Stimulated activated naive B cell treated with anti-CD40 and anti-IgM and Interleukin-4, amounts not matched to agents 10 μg/mL and 1 μg/mL and 100 μg/mL, for 72 hours (primary cell): ENCODE measurements around the gene RPGRIP1L.
A peak's percentile ranks its signal among the peaks of the same experiment; 100 is the strongest.

ENCODE experiments used
- ATAC-seq, 2 donors: fragments of 150-1000 bp; cut with Tn5 transposase; replicated peaks; 2 replicates each; pipeline ENCODE4 v1.10.0; 2021; ENCODE audit warnings: moderate library complexity in 1 of 2
- DNase-seq: peaks from one replicate; pipeline ENCODE4 v3.0.0; 2021
- H3K27ac Mint-ChIP-seq: one replicate; pipeline ENCODE4 v1.8.0; 2022; ENCODE audit warnings: mild to moderate bottlenecking, mixed read lengths
- H3K27me3 Mint-ChIP-seq, 2 donors: one replicate each; pipeline ENCODE4 v1.8.0; 2022; ENCODE audit warnings: mixed read lengths in 2 of 2
- H3K36me3 Mint-ChIP-seq, 2 donors: one replicate each; pipeline ENCODE4 v1.8.0; 2022; ENCODE audit warnings: mixed read lengths in 2 of 2, mild to moderate bottlenecking in 1 of 2
- H3K4me1 Mint-ChIP-seq, 2 donors: one replicate each; pipeline ENCODE4 v1.8.0; 2022; ENCODE audit warnings: mixed read lengths in 2 of 2, mild to moderate bottlenecking in 1 of 2
- H3K4me3 Mint-ChIP-seq, 2 donors: one replicate each; pipeline ENCODE4 v1.8.0; 2022; ENCODE audit warnings: mild to moderate bottlenecking in 2 of 2, mixed read lengths in 2 of 2, moderate library complexity in 1 of 2
- H3K9me3 Mint-ChIP-seq, 2 donors: one replicate each; pipeline ENCODE4 v1.8.0; 2022; ENCODE audit warnings: mixed read lengths in 2 of 2, mild to moderate bottlenecking in 1 of 2

RPGRIP1L gene

GRCh38 chr16:53703590-53704444 is at the start of gene RPGRIP1L, which contains the start of gene FTO:
RPGRIP1L (minus strand) TSS chr16:53703859; CDS start chr16:53700723, 3,136 bp downstream.
FTO (plus strand) TSS chr16:53704156.
- peak; percentile 99 for DNase-seq
- Mint-ChIP-seq H3K4me1 (peaks cover 18 to 24% of the 10 kb centered on the region in 2 donors), H3K27me3 (no peaks in the 10 kb centered on the region), H3K9me3 (no peaks in the 10 kb centered on the region), H3K36me3 (peaks cover 6 to 15% of the 10 kb centered on the region in 2 donors), H3K27ac (peak within 1 kb of the TSS; percentile 98), H3K4me3 (peak within 1 kb of the TSS; percentile 95)
- ATAC-seq = peak; percentile 96 to 98

- Mint-ChIP-seq H3K27ac (no peak overlapping the region), H3K4me3 (no peak overlapping the region), H3K36me3 (peaks cover under 1 to 2% of the 10 kb centered on the region in 2 donors), H3K9me3 (peaks cover under 1 to 1% of the 10 kb centered on the region in 2 donors), H3K27me3 (no peaks in the 10 kb centered on the region), H3K4me1 (peaks cover 8 to 16% of the 10 kb centered on the region in 2 donors)
- ATAC-seq = no peak
- no peak for DNase-seq
These were observed 49.8 kb upstream of the RPGRIP1L start for GRCh38 chr16:53753431-53753830.

DNA sequence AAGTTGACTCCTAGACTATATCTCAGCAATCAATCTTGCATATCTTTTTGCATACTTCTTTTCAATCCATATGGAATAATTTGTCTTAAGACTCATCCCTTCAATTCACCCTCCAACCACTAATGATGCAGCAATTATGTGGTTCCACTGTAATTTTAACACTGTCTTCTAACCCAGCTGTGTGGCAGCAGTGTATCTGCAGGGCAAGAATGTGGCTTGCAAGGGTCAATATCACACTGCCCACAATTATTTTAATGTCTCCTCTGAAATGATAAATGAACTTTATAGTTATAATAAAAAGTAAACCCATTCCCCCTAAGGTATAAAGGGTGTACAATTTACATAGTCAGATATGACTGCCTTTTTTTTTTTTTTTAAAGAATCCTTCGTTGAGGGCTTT is 48.9 kb upstream of the RPGRIP1L start:
- Mint-ChIP-seq H3K27me3 (no peaks in the 10 kb centered on the region), H3K4me1 (peaks cover 8 to 19% of the 10 kb centered on the region in 2 donors)

DNA sequence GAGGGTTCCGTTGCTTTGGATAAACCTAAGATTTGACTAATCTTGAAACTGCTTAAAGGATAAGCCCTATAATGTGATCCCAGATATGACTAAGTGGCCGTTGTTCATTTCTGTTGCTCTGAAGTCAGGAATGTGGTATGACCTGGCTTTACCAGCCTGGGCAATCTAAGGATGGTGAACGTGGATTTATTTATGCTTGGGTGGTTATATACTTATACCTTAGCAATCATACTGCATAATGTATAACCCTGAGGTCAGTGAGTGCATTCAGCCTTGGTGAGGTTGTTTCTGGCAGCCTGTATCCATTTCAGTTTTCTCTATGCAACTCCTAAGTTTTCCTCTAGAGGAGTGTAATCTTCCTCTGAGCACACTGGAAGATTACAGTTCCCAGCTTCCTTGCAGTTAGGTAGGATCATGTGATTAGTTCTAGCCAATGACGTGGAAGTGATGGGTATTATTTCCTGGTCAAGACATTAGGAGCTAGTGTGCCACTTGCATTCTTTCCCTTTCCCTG is 42.2 kb upstream of the RPGRIP1L start:
- Mint-ChIP-seq H3K27ac (no peak overlapping the region), H3K27me3 (no peaks in the 10 kb centered on the region), H3K4me1 (peaks cover 26 to 36% of the 10 kb centered on the region in 2 donors), H3K9me3 (peaks cover 3 to 6% of the 10 kb centered on the region in 2 donors), H3K36me3 (peaks cover 6 to 9% of the 10 kb centered on the region in 2 donors), H3K4me3 (no peak overlapping the region)
- peak in 1 of 2 donors; percentile 41 for ATAC-seq
- no peak for DNase-seq

More for the DNA sequence above, 48.9 kb upstream of the RPGRIP1L start:
- Mint-ChIP-seq H3K4me3 (no peak overlapping the region), H3K36me3 (peaks cover 4 to 5% of the 10 kb centered on the region in 2 donors), H3K9me3 (peaks cover 2 to 5% of the 10 kb centered on the region in 2 donors), H3K27ac (no peak overlapping the region)
- no peak for DNase-seq
- no peak for ATAC-seq

GRCh38 chr16:53745086-53745485 is 41.4 kb upstream of the RPGRIP1L start:
- peaks cover 6 to 9% of the 10 kb centered on the region in 2 donors for H3K36me3 Mint-ChIP-seq
- DNase-seq = no peak
- peak overlapping the region; percentile 44 for H3K27ac Mint-ChIP-seq
- peaks cover 26 to 36% of the 10 kb centered on the region in 2 donors for H3K4me1 Mint-ChIP-seq
- no peak overlapping the region for H3K4me3 Mint-ChIP-seq
- no peaks in the 10 kb centered on the region for H3K27me3 Mint-ChIP-seq
- peaks cover 3 to 6% of the 10 kb centered on the region in 2 donors for H3K9me3 Mint-ChIP-seq
- no peak for ATAC-seq

DNA sequence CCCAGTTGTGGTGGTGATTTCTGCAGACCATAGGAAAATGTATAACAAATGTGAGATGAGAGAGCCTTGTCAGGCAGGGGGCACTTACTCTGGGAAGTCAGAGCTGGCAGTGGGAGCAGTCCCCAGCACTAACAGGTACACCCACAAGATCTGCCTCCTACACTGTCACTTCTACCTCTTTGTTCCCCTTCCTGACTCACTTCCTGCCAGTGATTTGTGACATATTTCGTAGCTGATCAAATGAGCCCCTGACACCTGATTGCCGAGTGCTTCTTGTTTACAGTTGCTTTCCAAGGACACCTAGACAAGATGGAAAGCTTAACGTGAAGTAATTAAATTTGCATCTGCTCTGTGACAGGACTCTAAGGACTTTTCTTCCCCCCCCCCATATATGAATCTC is 40.8 kb upstream of the RPGRIP1L start:
- Mint-ChIP-seq H3K27me3 (no peaks in the 10 kb centered on the region), H3K36me3 (peaks cover 6 to 9% of the 10 kb centered on the region in 2 donors), H3K9me3 (peaks cover 3 to 6% of the 10 kb centered on the region in 2 donors), H3K4me1 (peaks cover 26 to 36% of the 10 kb centered on the region in 2 donors), H3K4me3 (no peak overlapping the region), H3K27ac (peak overlapping the region; percentile 42)
- DNase-seq (no peak), ATAC-seq (peak; percentile 72 to 85)

DNA sequence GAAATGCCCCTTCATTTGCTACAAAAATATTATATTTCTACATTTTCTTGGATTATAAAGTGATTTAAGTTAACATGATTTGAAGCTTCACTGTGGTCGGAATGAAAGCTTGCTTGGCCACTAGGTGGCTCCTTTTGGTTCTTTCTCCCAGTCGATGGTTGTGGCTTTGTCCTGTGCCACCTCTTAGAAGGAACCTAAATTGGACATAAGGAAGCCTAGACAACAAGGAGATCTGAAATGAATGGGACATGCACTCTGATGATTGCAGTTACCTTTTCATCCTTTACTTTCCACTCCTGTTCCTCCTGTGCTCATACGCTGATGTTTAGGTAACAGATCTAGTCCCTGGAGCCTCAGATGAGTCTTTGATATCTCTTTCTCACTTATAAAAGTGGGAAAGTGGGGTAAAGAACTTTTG is 39.5 kb upstream of the RPGRIP1L start:
- Mint-ChIP-seq H3K4me1 (peaks cover 26 to 36% of the 10 kb centered on the region in 2 donors), H3K27ac (no peak overlapping the region)

DNA sequence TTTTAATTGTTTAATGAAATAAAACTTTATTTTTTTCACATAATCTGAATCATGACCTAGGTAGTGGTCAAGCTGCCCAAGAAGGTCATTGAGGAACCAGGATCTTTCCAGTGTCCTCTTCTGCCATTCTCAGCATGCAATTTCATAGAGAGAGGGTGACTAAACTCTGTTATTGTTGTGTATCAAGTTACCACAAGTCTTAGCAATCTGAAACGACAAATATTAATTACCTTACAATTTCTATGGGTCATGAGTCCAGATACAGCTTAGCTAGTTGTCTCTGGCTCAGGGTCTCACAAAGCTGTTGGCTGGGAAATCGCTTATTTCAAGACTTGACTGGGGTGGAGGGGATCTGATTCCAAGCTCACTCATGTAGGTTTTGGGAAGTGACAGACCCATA is 37.9 kb upstream of the RPGRIP1L start:
- no peak for DNase-seq
- Mint-ChIP-seq H3K9me3 (no peaks in the 10 kb centered on the region), H3K36me3 (peaks cover 0 to 2% of the 10 kb centered on the region in 2 donors)

More for the DNA sequence above, 39.5 kb upstream of the RPGRIP1L start:
- Mint-ChIP-seq H3K36me3 (peaks cover 6 to 9% of the 10 kb centered on the region in 2 donors), H3K4me3 (no peak overlapping the region), H3K27me3 (no peaks in the 10 kb centered on the region), H3K9me3 (peaks cover 3 to 6% of the 10 kb centered on the region in 2 donors)
- no peak for DNase-seq
- peak; percentile 33 to 57 for ATAC-seq

GRCh38 chr16:53740933-53741531 is 37.4 kb upstream of the RPGRIP1L start:
- peaks cover 25 to 30% of the 10 kb centered on the region in 2 donors for H3K4me1 Mint-ChIP-seq
- ATAC-seq (no peak), DNase-seq (no peak)
- no peaks in the 10 kb centered on the region for H3K27me3 Mint-ChIP-seq
- no peaks in the 10 kb centered on the region for H3K9me3 Mint-ChIP-seq
- no peak overlapping the region for H3K4me3 Mint-ChIP-seq
- H3K36me3 Mint-ChIP-seq = peaks cover 0 to 2% of the 10 kb centered on the region in 2 donors
- no peak overlapping the region for H3K27ac Mint-ChIP-seq

More for the DNA sequence above, 37.9 kb upstream of the RPGRIP1L start:
- no peak for ATAC-seq
- Mint-ChIP-seq H3K27me3 (no peaks in the 10 kb centered on the region), H3K4me3 (no peak overlapping the region), H3K27ac (no peak overlapping the region), H3K4me1 (peaks cover 22 to 29% of the 10 kb centered on the region in 2 donors)

DNA sequence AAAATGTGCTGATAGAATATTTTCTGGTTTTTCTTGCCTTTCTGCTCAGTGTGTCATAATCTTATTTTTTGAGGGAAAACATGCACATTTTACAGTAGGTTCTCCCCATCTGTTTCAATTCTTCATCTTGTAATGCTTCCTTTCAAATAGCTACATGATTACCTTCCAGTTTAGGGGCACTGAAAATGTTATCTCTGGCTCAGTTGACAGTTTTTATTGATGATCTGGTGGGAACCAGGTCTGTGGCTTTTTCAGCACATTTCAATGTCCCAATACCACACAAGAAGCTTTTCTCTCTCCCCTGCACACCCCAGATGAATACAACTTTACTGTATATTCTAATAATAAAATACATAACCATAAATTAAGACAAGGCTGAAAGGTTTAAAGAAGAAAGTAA is 36.8 kb upstream of the RPGRIP1L start:
- Mint-ChIP-seq H3K4me3 (no peak overlapping the region), H3K27ac (no peak overlapping the region), H3K36me3 (peaks cover 0 to 3% of the 10 kb centered on the region in 2 donors), H3K4me1 (peaks cover 21 to 28% of the 10 kb centered on the region in 2 donors), H3K9me3 (no peaks in the 10 kb centered on the region), H3K27me3 (no peaks in the 10 kb centered on the region)
- ATAC-seq = no peak
- DNase-seq = no peak

- Mint-ChIP-seq H3K27me3 (no peaks in the 10 kb centered on the region), H3K27ac (no peak overlapping the region), H3K4me3 (no peak overlapping the region), H3K4me1 (peaks cover 15 to 34% of the 10 kb centered on the region in 2 donors), H3K9me3 (no peaks in the 10 kb centered on the region), H3K36me3 (peaks cover 1% of the 10 kb centered on the region in 2 donors)
- no peak for ATAC-seq
- DNase-seq = no peak
These were observed 33.9 kb upstream of the RPGRIP1L start for GRCh38 chr16:53737552-53737951.

DNA sequence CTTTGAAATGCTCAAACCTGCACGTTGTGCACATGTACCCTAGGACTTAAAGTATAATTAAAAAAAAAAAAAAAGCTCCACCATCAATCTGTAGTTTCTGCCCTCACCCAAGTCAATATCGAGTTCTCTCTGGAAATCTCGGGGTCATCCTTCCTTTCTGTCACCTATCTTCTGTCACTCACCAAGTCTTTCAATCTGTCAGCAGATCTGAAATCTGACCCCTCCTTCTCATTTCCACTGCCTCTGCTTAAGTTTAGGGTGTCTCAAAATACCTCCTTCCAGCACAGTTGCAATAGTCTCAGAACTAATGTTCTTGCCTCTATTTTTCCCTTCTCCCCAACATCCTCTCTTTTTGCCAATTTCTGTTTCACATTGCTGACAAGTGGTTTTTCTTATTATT is 32.6 kb upstream of the RPGRIP1L start:
- DNase-seq (no peak), ATAC-seq (no peak)
- H3K9me3 Mint-ChIP-seq = no peaks in the 10 kb centered on the region
- peaks cover 20 to 40% of the 10 kb centered on the region in 2 donors for H3K4me1 Mint-ChIP-seq
- peaks cover 3 to 4% of the 10 kb centered on the region in 2 donors for H3K36me3 Mint-ChIP-seq
- no peak overlapping the region for H3K4me3 Mint-ChIP-seq
- no peaks in the 10 kb centered on the region for H3K27me3 Mint-ChIP-seq
- no peak overlapping the region for H3K27ac Mint-ChIP-seq

DNA sequence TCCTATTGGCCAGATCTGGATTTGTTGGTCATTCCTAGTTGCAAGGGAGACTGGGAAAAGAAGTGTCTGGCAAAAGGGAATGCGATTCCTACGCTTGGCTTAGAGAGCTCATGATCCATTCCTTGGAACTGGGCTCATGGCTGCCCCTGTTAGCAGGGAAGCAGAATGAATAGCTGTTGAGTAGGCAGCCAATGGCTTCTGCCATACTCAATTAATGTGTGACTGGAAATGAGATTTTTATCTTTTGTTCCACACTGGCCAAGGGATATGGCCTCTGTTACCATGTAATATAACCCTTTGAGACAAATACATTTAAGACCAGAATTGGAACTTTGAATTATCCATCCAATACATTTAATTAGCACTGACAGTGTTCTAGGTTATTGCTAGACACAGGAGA is 31.2 kb upstream of the RPGRIP1L start:
- no peak for ATAC-seq
- Mint-ChIP-seq H3K4me1 (peaks cover 23 to 46% of the 10 kb centered on the region in 2 donors), H3K4me3 (no peak overlapping the region), H3K9me3 (no peaks in the 10 kb centered on the region), H3K27me3 (no peaks in the 10 kb centered on the region), H3K27ac (no peak overlapping the region), H3K36me3 (peaks cover 3 to 4% of the 10 kb centered on the region in 2 donors)
- DNase-seq = no peak

DNA sequence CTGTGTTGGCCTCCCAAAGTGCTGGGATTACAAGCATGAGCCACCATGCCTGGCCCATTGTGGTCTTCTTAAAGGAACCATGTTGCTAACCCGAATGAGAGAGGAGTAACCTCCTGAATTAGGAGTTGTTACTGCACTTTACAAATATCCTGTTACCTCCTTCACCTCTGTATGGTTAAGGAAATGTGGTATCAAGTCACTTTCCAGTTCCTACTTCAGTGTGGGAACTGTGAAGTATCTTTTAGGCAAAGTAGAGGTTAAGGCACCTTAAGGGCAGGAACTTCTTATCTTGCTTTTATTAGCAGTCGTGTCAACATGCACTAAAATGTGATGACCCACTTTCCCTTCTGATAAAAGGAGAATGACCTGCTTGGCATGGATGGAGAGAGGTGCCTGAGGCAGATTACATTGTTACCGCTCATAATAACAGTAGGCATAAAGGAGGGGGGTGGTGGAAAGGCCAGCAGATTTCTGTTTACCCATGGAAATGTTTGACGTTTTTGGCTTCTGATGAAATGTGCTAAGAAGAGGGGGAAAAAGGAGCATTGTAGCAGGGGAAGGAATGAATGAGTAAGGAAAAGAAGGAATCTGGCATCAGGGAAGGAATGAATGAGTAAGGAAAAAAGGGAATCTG is 28.8 kb upstream of the RPGRIP1L start:
- H3K27ac Mint-ChIP-seq = no peak overlapping the region
- no peak for DNase-seq
- no peak overlapping the region for H3K4me3 Mint-ChIP-seq
- H3K36me3 Mint-ChIP-seq = peaks cover 6 to 19% of the 10 kb centered on the region in 2 donors
- H3K4me1 Mint-ChIP-seq = peaks cover 26 to 62% of the 10 kb centered on the region in 2 donors
- no peaks in the 10 kb centered on the region for H3K27me3 Mint-ChIP-seq
- peaks cover 0 to 7% of the 10 kb centered on the region in 2 donors for H3K9me3 Mint-ChIP-seq
- no peak for ATAC-seq
